ENCODE results near the gene AVPI1. TPM values are rescaled to one million over a fixed set of nuclear protein-coding genes. Genes with fewer than 3 reads are reported as not detected.

AVPI1 gene
- total and polyA plus RNA-seq, 4 donors = 6.6 to 22.1 (median 11.9) TPM

DNA sequence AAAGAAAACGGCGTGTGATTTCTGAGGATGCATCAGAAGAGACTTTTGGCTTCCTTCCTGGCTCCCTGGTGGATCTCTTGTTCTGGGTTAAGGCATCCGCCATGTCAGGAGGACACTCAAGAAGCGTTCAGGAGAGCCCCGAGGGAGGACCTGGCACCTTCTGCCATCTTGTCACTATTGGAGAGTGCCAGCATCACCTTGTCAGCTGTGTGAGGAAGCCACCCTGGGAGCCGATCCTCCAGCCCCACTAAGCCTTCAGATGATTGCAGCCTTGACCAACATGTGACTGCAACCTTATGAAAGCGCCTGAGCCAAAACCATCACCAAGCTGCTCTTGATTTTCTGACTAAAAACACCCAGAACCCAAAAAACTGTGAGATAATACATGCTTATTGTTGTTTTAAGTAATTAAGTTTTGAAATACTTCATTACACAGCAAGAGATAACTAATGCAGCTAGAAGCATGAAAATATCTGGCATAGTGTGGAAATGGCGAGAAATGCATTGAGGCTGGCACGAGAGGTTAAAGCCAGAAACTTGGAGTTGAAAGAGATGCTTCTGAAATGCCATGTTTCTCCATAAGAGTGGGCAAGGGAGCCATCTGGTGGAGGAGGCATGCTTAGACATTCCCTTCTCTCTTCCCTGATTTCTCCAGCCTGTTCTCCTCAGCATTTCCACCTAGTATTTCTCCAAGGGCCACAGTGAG lies 44.5 kb upstream of the AVPI1 start:
- Histone ChIP-seq H3K4me3 (ENCODE audit: low read depth in 1 of 3, low read length in 3 of 3) (no peak overlapping the region), H3K4me1 (ENCODE audit: control insufficient read depth in 4 of 4, insufficient read depth in 4 of 4, low read length in 3 of 4) (peaks cover 0 to 6% (median 2%) of the 10 kb centered on the region in 4 donors), H3K9me3 (ENCODE audit: control insufficient read depth in 4 of 4, low read length in 3 of 4) (no peaks in the 10 kb centered on the region), H3K9ac (ENCODE audit: low read depth in 1 of 2, low read length in 2 of 2) (no peak overlapping the region), H3K27me3 (ENCODE audit: control insufficient read depth in 4 of 4, insufficient read depth in 4 of 4, low read length in 3 of 4) (no peaks in the 10 kb centered on the region), H3K36me3 (ENCODE audit: control insufficient read depth in 4 of 4, insufficient read depth in 3 of 4, low read depth in 1 of 4, low read length in 3 of 4) (no peaks in the 10 kb centered on the region), H3K27ac (ENCODE audit: low read depth in 1 of 2, low read length in 2 of 2) (no peak overlapping the region)
- peak; percentile 69 for DNase-seq (ENCODE audit: low spot score)
- TF ChIP-seq, protein P1, sequence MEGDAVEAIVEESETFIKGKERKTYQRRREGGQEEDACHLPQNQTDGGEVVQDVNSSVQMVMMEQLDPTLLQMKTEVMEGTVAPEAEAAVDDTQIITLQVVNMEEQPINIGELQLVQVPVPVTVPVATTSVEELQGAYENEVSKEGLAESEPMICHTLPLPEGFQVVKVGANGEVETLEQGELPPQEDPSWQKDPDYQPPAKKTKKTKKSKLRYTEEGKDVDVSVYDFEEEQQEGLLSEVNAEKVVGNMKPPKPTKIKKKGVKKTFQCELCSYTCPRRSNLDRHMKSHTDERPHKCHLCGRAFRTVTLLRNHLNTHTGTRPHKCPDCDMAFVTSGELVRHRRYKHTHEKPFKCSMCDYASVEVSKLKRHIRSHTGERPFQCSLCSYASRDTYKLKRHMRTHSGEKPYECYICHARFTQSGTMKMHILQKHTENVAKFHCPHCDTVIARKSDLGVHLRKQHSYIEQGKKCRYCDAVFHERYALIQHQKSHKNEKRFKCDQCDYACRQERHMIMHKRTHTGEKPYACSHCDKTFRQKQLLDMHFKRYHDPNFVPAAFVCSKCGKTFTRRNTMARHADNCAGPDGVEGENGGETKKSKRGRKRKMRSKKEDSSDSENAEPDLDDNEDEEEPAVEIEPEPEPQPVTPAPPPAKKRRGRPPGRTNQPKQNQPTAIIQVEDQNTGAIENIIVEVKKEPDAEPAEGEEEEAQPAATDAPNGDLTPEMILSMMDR (IDR thresholded peaks at IDR 0.05; ENCODE audit: low read depth, low read length, missing input control) = peak; percentile 94
- TF ChIP-seq HNF4G (IDR thresholded peaks at IDR 0.05) = no peak
- peak; percentile 99 to 100 for TF ChIP-seq RAD21 (IDR thresholded peaks at IDR 0.05)
- 61% methylated on average over 9 of the region's 9 CpGs for WGBS

DNA sequence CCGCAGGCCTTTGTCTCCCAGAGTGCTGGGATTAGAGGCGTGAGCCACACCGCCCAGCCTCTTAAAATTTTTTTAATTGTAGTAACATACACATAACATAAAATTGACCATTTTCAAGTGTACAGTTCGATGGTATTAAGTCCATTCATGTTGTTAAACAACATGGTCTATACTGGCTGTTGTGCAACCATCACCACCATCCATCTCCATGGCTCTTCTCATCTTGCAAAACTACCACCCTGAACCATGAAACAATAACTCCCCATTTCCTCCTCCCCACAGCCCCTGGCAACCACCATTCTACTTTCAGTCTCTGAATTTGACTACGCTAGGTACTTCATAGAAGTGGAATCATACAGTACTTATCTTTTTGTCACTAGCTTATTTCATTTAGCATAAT lies 42.0 kb upstream of the AVPI1 start:
- Histone ChIP-seq H3K9ac (ENCODE audit: low read depth in 1 of 2, low read length in 2 of 2) (no peak overlapping the region), H3K9me3 (ENCODE audit: control insufficient read depth in 4 of 4, low read length in 3 of 4) (no peaks in the 10 kb centered on the region), H3K27me3 (ENCODE audit: control insufficient read depth in 4 of 4, insufficient read depth in 4 of 4, low read length in 3 of 4) (no peaks in the 10 kb centered on the region), H3K4me1 (ENCODE audit: control insufficient read depth in 4 of 4, insufficient read depth in 4 of 4, low read length in 3 of 4) (peaks cover 0 to 5% (median 2%) of the 10 kb centered on the region in 4 donors), H3K36me3 (ENCODE audit: control insufficient read depth in 4 of 4, insufficient read depth in 3 of 4, low read depth in 1 of 4, low read length in 3 of 4) (no peaks in the 10 kb centered on the region), H3K27ac (ENCODE audit: low read depth in 1 of 2, low read length in 2 of 2) (no peak overlapping the region), H3K4me3 (ENCODE audit: low read depth in 1 of 3, low read length in 3 of 3) (no peak overlapping the region)
- TF ChIP-seq, protein P1 (IDR thresholded peaks at IDR 0.05; ENCODE audit: low read depth, low read length, missing input control) = no peak
- no peak for TF ChIP-seq EGR1 (IDR thresholded peaks at IDR 0.05; ENCODE audit: low read depth in 2 of 2)
- no peak for TF ChIP-seq SP1 (IDR thresholded peaks at IDR 0.05)
- no peak for TF ChIP-seq YY1 (IDR thresholded peaks at IDR 0.05)
- no peak for TF ChIP-seq FOXA1 (IDR thresholded peaks at IDR 0.05)
- TF ChIP-seq HNF4G (IDR thresholded peaks at IDR 0.05) = no peak
- TF ChIP-seq, protein P2, sequence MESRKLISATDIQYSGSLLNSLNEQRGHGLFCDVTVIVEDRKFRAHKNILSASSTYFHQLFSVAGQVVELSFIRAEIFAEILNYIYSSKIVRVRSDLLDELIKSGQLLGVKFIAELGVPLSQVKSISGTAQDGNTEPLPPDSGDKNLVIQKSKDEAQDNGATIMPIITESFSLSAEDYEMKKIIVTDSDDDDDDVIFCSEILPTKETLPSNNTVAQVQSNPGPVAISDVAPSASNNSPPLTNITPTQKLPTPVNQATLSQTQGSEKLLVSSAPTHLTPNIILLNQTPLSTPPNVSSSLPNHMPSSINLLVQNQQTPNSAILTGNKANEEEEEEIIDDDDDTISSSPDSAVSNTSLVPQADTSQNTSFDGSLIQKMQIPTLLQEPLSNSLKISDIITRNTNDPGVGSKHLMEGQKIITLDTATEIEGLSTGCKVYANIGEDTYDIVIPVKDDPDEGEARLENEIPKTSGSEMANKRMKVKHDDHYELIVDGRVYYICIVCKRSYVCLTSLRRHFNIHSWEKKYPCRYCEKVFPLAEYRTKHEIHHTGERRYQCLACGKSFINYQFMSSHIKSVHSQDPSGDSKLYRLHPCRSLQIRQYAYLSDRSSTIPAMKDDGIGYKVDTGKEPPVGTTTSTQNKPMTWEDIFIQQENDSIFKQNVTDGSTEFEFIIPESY (IDR thresholded peaks at IDR 0.05) = no peak
- TF ChIP-seq FOXA2 (IDR thresholded peaks at IDR 0.05) = no peak
- TF ChIP-seq RXRA (IDR thresholded peaks at IDR 0.05) = no peak
- TF ChIP-seq, protein P3, sequence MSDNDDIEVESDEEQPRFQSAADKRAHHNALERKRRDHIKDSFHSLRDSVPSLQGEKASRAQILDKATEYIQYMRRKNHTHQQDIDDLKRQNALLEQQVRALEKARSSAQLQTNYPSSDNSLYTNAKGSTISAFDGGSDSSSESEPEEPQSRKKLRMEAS (IDR thresholded peaks at IDR 0.05) = no peak
- TF ChIP-seq, protein P4, sequence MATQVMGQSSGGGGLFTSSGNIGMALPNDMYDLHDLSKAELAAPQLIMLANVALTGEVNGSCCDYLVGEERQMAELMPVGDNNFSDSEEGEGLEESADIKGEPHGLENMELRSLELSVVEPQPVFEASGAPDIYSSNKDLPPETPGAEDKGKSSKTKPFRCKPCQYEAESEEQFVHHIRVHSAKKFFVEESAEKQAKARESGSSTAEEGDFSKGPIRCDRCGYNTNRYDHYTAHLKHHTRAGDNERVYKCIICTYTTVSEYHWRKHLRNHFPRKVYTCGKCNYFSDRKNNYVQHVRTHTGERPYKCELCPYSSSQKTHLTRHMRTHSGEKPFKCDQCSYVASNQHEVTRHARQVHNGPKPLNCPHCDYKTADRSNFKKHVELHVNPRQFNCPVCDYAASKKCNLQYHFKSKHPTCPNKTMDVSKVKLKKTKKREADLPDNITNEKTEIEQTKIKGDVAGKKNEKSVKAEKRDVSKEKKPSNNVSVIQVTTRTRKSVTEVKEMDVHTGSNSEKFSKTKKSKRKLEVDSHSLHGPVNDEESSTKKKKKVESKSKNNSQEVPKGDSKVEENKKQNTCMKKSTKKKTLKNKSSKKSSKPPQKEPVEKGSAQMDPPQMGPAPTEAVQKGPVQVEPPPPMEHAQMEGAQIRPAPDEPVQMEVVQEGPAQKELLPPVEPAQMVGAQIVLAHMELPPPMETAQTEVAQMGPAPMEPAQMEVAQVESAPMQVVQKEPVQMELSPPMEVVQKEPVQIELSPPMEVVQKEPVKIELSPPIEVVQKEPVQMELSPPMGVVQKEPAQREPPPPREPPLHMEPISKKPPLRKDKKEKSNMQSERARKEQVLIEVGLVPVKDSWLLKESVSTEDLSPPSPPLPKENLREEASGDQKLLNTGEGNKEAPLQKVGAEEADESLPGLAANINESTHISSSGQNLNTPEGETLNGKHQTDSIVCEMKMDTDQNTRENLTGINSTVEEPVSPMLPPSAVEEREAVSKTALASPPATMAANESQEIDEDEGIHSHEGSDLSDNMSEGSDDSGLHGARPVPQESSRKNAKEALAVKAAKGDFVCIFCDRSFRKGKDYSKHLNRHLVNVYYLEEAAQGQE (IDR thresholded peaks at IDR 0.05) = no peak
- TF ChIP-seq GABPA (IDR thresholded peaks at IDR 0.05 in 1 of 2, conservative IDR thresholded peaks at IDR 0.05 in 1 of 2) = no peak
- TF ChIP-seq, protein P5, sequence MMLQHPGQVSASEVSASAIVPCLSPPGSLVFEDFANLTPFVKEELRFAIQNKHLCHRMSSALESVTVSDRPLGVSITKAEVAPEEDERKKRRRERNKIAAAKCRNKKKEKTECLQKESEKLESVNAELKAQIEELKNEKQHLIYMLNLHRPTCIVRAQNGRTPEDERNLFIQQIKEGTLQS (IDR thresholded peaks at IDR 0.05) = no peak
- no peak for TF ChIP-seq HNF4A (conservative IDR thresholded peaks at IDR 0.05)
- 93% methylated on average over 5 of the region's 5 CpGs for WGBS
- no peak for DNase-seq (ENCODE audit: low spot score)

Measured in liver (tissue), 9 donors.